A673 (cell line): Measurements from ENCODE around the gene PLAC1. TPM values are rescaled to one million over a fixed set of nuclear protein-coding genes. Genes with fewer than 3 reads are reported as not detected.

Source experiments
- BruUV-seq: library from RNA; stranded (reverse); fragments of 400-500 nt; replicated peaks from 2 replicates; lab custom pipeline; 2021; lab: Mats Ljungman, UMichigan
- CTCF ChIA-PET: fragments of 300-600 bp; sonication (Branson Sonifier 250); formaldehyde crosslinking; loops from one replicate; lab custom pipeline; 2022; ENCODE audit warnings: antibody characterized with exemption; lab: Charles Lee
- POLR2A ChIA-PET: fragments of 300-600 bp; sonication (Branson Sonifier 250); formaldehyde crosslinking; loops from one replicate; lab custom pipeline; 2022; ENCODE audit warnings: antibody characterized with exemption; ENCODE audit not compliant: low non-redundant PET; lab: Charles Lee
- DNase-seq: peaks from one replicate; pipeline ENCODE4 v3.0.0-alpha.2; 2015; ENCODE audit warnings: low spot score
- H3K27ac ChIP-seq: fragments of 200-600 bp; sonication (generic); 2 replicates; pipeline ENCODE4 v1.5.1; 2016; ENCODE audit warnings: mixed run types, low read depth, mild to moderate bottlenecking, mixed read lengths, antibody characterized with exemption, low read length; ENCODE audit not compliant: poor library complexity, severe bottlenecking
- H3K27me3 ChIP-seq: fragments of 200-600 bp; sonication (generic); replicated peaks from 2 replicates; pipeline ENCODE4 v1.6.1; 2017; ENCODE audit warnings: mixed run types, low read depth, mild to moderate bottlenecking, mixed read lengths, antibody characterized with exemption, low read length; ENCODE audit not compliant: insufficient read depth, poor library complexity
- H3K36me3 ChIP-seq: fragments of 200-600 bp; sonication (generic); 2 replicates; pipeline ENCODE4 v1.6.1; 2016; ENCODE audit warnings: mixed run types, mild to moderate bottlenecking, mixed read lengths, antibody characterized with exemption, low read length; ENCODE audit not compliant: insufficient read depth, poor library complexity, severe bottlenecking
- H3K4me1 ChIP-seq: fragments of 200-600 bp; sonication (generic); 2 replicates; pipeline ENCODE4 v1.6.1; 2017; ENCODE audit warnings: mixed run types, mild to moderate bottlenecking, mixed read lengths, antibody characterized with exemption, low read length; ENCODE audit not compliant: insufficient read depth, poor library complexity, severe bottlenecking
- H3K4me3 ChIP-seq: fragments of 200-600 bp; sonication (generic); 2 replicates; pipeline ENCODE4 v1.5.1; 2016; ENCODE audit warnings: low read depth, mixed run types, mild to moderate bottlenecking, mixed read lengths, low read length; ENCODE audit not compliant: poor library complexity, severe bottlenecking
- H3K9me3 ChIP-seq: fragments of 200-600 bp; sonication (generic); 2 replicates; pipeline ENCODE4 v1.6.1; 2016; ENCODE audit warnings: mixed run types, low read depth, mild to moderate bottlenecking, mixed read lengths, antibody characterized with exemption, low read length; ENCODE audit not compliant: poor library complexity, severe bottlenecking
- EZH2 ChIP-seq: fragments of 200-600 bp; sonication (generic); IDR thresholded peaks from 2 replicates; pipeline ENCODE4 v1.6.1; 2017; ENCODE audit warnings: borderline replicate concordance, low read depth, mild to moderate bottlenecking, mixed read lengths, antibody characterized with exemption, low read length; ENCODE audit not compliant: poor library complexity, severe bottlenecking
- intact Hi-C: fragments of 100-400 bp; cut with micrococcal nuclease; formaldehyde crosslinking; loops from one replicate; pipeline ENCODE4 v1.10.0; 2022; ENCODE audit not compliant: unreplicated experiment
- total RNA-seq: library from RNA; stranded (reverse); gene quantifications from 2 replicates; pipeline ENCODE4 v1.2.3, GENCODE V29; 2021
- TF ChIP-seq, protein P1 (sequence below): fragments of 300-800, 200-600 bp; sonication (generic); conservative IDR thresholded peaks from 2 replicates; pipeline ENCODE4 v1.5.1; 2017; ENCODE audit warnings: low read depth, mild to moderate bottlenecking, antibody characterized with exemption, low read length, moderate library complexity, mixed read lengths

Gene PLAC1
- total RNA-seq, 1 experiment from 2014 or later = 0.43 TPM

DNA sequence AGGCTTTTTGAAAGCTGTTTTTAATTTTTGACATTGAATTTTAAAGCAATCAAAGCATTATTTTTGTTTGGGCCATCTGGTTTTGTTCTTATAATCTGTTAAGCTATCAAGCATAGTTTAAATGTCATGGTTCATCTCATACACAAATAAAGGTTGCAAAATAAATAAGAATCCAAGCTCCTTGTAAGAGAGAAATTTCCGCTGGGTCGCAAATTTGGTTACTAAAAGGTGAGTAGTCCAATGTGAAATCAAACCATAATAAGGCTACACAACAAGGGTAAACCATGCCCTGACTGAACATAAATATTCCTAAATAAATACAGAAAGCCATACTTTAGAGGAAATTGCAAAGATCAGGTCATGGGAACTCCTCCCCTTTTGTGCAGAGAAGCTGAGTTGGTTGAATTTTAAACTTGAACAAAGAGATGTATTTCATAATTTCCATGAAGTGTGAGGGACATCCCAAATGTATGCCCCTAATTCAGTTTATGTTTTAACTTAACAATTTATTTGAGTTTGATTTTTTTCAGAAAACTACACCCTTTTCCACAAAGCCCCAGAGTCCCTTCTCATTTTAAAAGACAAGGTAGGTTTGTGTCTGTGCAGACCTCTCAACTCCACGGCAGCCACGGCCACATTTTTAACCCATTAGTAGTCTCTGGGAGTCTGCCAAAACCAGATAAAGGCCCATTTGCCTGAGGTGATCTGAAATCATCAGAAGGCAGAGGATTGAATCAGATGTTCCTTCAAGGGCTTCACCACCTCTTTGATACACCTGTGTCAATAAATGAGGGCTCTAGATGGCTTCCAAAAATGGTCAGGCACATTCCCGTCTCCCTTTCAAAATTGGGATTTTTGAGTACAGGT, 85.2 kb downstream of the PLAC1 start:
- Histone ChIP-seq H3K4me1 (peaks cover 12% of the 10 kb centered on the region), H3K36me3 (no peaks in the 10 kb centered on the region), H3K27ac (no peak overlapping the region), H3K27me3 (no peaks in the 10 kb centered on the region), H3K9me3 (no peaks in the 10 kb centered on the region), H3K4me3 (no peak overlapping the region)
- intact Hi-C loops = no loop called here
- BruUV-seq = no TSS peak
- TF ChIP-seq EZH2 = no peak
- TF ChIP-seq, protein P1, sequence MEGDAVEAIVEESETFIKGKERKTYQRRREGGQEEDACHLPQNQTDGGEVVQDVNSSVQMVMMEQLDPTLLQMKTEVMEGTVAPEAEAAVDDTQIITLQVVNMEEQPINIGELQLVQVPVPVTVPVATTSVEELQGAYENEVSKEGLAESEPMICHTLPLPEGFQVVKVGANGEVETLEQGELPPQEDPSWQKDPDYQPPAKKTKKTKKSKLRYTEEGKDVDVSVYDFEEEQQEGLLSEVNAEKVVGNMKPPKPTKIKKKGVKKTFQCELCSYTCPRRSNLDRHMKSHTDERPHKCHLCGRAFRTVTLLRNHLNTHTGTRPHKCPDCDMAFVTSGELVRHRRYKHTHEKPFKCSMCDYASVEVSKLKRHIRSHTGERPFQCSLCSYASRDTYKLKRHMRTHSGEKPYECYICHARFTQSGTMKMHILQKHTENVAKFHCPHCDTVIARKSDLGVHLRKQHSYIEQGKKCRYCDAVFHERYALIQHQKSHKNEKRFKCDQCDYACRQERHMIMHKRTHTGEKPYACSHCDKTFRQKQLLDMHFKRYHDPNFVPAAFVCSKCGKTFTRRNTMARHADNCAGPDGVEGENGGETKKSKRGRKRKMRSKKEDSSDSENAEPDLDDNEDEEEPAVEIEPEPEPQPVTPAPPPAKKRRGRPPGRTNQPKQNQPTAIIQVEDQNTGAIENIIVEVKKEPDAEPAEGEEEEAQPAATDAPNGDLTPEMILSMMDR = no peak
- CTCF ChIA-PET = no interaction called here
- no peak for DNase-seq
- POLR2A ChIA-PET = no interaction called here

DNA sequence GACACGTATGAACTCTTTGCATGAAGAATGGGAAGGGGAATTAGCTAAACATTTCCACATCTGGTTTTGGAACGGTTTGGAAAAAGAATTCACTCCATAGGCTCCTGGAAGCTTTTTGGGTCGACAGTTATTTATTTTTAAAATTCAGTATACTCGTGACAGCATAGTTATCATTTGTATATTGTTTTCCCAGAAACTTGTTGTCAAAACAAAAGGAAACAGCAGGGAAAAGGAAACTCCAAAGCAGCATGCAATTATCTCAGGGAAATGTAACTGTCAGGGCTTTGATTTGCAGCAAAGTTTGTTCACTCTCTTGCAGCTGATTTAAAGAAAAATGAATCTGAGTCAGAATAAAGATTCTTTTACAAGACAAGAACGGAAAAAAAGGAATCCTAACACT, 86.5 kb downstream of the PLAC1 start:
- Histone ChIP-seq H3K36me3 (no peaks in the 10 kb centered on the region), H3K4me1 (peaks cover 12% of the 10 kb centered on the region), H3K27me3 (no peaks in the 10 kb centered on the region), H3K4me3 (no peak overlapping the region), H3K27ac (peak overlapping the region; percentile 47), H3K9me3 (no peaks in the 10 kb centered on the region)
- DNase-seq = no peak
- POLR2A ChIA-PET = no interaction called here
- BruUV-seq = no TSS peak
- intact Hi-C loops = no loop called here
- no peak for TF ChIP-seq EZH2
- CTCF ChIA-PET = no interaction called here

DNA sequence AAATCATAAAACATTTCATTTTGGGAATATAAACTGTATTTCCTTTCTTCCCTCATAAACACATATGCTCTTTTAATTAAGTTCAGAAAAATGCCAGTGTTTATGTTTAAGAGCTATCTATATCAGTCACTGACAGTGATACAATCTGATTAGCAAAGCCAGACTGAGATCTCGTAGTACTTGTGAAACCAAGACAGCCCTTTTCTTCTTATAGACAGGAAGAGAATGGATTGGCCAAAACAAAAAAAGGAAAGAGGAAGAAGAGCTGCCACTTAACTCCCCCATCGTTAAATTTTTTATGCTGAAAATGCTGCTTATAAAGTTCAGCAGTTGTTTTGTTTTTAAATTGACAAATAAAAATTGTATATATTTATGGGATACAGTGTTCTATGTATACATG, 87.4 kb downstream of the PLAC1 start:
- TF ChIP-seq, protein P1 = no peak
- BruUV-seq = no TSS peak
- H3K27me3 ChIP-seq = no peaks in the 10 kb centered on the region
- no peak overlapping the region for H3K4me3 ChIP-seq
- no peak for DNase-seq
- ChIA-PET CTCF (no interaction called here), POLR2A (interaction anchor here (0.7 kb wide), 1 partner anchor 377 kb away, joined by 3 read pairs; no protein-coding TSS in a partner anchor)
- H3K9me3 ChIP-seq = no peaks in the 10 kb centered on the region
- no peaks in the 10 kb centered on the region for H3K36me3 ChIP-seq
- H3K27ac ChIP-seq = no peak overlapping the region
- intact Hi-C loops = no loop called here
- H3K4me1 ChIP-seq = peaks cover 12% of the 10 kb centered on the region

DNA sequence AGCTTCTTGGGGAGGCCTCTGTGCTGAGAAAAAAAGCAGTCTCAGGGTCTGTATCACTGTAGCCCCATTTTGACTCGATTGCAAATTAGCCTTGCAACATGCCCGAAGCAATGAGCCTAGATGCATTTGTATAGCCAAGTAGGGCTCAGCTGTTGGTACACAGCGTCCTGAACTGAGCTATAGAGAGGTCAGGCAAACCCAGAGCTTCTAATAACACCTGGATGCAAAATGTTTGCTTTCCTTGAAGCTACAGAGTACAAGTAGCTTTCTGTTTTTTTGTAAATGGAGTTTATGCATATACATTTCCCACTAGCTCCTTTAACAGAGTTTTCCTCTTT, 87.8 kb downstream of the PLAC1 start:
- Histone ChIP-seq H3K4me1 (peaks cover 12% of the 10 kb centered on the region), H3K36me3 (no peaks in the 10 kb centered on the region), H3K27ac (no peak overlapping the region), H3K27me3 (no peaks in the 10 kb centered on the region), H3K4me3 (no peak overlapping the region), H3K9me3 (no peaks in the 10 kb centered on the region)
- DNase-seq = no peak
- TF ChIP-seq, protein P1 = no peak
- TF ChIP-seq EZH2 = no peak
- ChIA-PET POLR2A (interaction anchor here (0.6 kb wide), 1 partner anchor 212 kb away, joined by 3 read pairs; no protein-coding TSS in a partner anchor), CTCF (no interaction called here)
- no TSS peak for BruUV-seq
- intact Hi-C loops = no loop called here
